Fibroblast of lung (primary cell): ENCODE data around the gene CCDC54.

Experiments
- EZH2 ChIP-seq: IDR thresholded peaks from 2 replicates; pipeline ENCODE4 v1.5.1; 2012; ENCODE audit warnings: low read length, control low read depth, mild to moderate bottlenecking; ENCODE audit errors: missing control alignments
- TF ChIP-seq, protein P1 (sequence below), 2 donors: IDR thresholded peaks in 1 of 2; conservative IDR thresholded peaks in 1 of 2; 1 replicate in 1 of 2; 2 replicates in 1 of 2; pipeline ENCODE4 v1.5.1; 2011 to 2012; ENCODE audit warnings: low read length in 2 of 2, control low read depth in 1 of 2, inconsistent platforms in 1 of 2, low read depth in 1 of 2, mild to moderate bottlenecking in 1 of 2

DNA sequence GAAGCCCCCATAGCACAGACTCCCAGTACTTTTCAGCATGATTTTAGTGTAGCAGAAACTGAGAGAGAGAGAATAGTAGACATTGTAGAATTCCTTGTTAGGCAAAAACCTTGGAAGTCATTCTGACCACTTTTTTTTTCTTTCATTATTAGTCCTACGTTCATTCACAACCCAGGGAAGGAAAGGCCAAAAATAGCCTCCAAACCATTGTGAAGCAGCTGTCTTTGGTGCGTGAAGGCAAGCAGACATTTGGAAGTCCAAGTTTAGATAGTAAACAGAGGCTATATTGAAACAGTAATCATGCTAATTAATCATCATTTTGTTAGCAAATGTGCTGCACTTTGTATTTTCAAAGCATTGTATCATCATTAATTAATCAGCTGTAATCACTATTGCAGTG lies 34.5 kb downstream of the CCDC54 start:
- TF ChIP-seq, protein P1, sequence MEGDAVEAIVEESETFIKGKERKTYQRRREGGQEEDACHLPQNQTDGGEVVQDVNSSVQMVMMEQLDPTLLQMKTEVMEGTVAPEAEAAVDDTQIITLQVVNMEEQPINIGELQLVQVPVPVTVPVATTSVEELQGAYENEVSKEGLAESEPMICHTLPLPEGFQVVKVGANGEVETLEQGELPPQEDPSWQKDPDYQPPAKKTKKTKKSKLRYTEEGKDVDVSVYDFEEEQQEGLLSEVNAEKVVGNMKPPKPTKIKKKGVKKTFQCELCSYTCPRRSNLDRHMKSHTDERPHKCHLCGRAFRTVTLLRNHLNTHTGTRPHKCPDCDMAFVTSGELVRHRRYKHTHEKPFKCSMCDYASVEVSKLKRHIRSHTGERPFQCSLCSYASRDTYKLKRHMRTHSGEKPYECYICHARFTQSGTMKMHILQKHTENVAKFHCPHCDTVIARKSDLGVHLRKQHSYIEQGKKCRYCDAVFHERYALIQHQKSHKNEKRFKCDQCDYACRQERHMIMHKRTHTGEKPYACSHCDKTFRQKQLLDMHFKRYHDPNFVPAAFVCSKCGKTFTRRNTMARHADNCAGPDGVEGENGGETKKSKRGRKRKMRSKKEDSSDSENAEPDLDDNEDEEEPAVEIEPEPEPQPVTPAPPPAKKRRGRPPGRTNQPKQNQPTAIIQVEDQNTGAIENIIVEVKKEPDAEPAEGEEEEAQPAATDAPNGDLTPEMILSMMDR (conservative IDR thresholded peaks at IDR 0.05 in 1 of 2, IDR thresholded peaks at IDR 0.05 in 1 of 2; ENCODE audit: low read depth in 1 of 2, low read length in 2 of 2), result no peak
- TF ChIP-seq EZH2, result no peak
